Trophoblast cell (in vitro differentiated cells and primary cell): ENCODE results near the gene FXYD6.

Experiments
- DNase-seq, 2 donors: peaks; one replicate each; pipeline ENCODE4 v3.0.0-alpha.2; 2016
- H2AFZ ChIP-seq: 2 replicates; pipeline ENCODE4 v1.6.1; 2013; ENCODE audit warnings: low read length, moderate library complexity, mild to moderate bottlenecking; ENCODE audit not compliant: insufficient read depth, poor library complexity
- H2AK5ac ChIP-seq: 2 replicates; pipeline ENCODE4 v1.6.1; 2013; ENCODE audit warnings: mild to moderate bottlenecking, low read length
- H2BK120ac ChIP-seq: 2 replicates; pipeline ENCODE4 v1.6.1; 2013; ENCODE audit warnings: low read length, mild to moderate bottlenecking, moderate library complexity; ENCODE audit not compliant: insufficient read depth, poor library complexity
- H2BK12ac ChIP-seq: 2 replicates; pipeline ENCODE4 v1.6.1; 2013; ENCODE audit warnings: mild to moderate bottlenecking, low read length, moderate library complexity
- H2BK5ac ChIP-seq: 2 replicates; pipeline ENCODE4 v1.6.1; 2013; ENCODE audit warnings: low read length, low read depth, moderate library complexity, mild to moderate bottlenecking; ENCODE audit not compliant: poor library complexity
- H3K14ac ChIP-seq: 2 replicates; pipeline ENCODE4 v1.6.1; 2013; ENCODE audit warnings: mild to moderate bottlenecking, low read length
- H3K18ac ChIP-seq: 2 replicates; pipeline ENCODE4 v1.6.1; 2013; ENCODE audit warnings: mild to moderate bottlenecking, low read length
- H3K23ac ChIP-seq: 2 replicates; pipeline ENCODE4 v1.6.1; 2013; ENCODE audit warnings: low read length
- H3K27ac ChIP-seq: 2 replicates; pipeline ENCODE4 v1.5.1; 2013; ENCODE audit warnings: low read depth, mild to moderate bottlenecking, inconsistent platforms, low read length, moderate library complexity
- H3K27me3 ChIP-seq: 2 replicates; pipeline ENCODE4 v1.6.1; 2013; ENCODE audit warnings: inconsistent platforms, mild to moderate bottlenecking, low read length, moderate library complexity; ENCODE audit not compliant: insufficient read depth
- H3K36me3 ChIP-seq, 2 experiments: 1 replicate in 1 of 2; 2 replicates in 1 of 2; pipeline ENCODE4 v1.6.1; 2013; ENCODE audit warnings: low read length in 2 of 2, mild to moderate bottlenecking in 2 of 2, moderate library complexity in 1 of 2; ENCODE audit not compliant: insufficient read depth in 2 of 2, control insufficient read depth in 1 of 2
- H3K4ac ChIP-seq: 2 replicates; pipeline ENCODE4 v1.6.1; 2013; ENCODE audit warnings: low read depth, mild to moderate bottlenecking, low read length, moderate library complexity
- H3K4me1 ChIP-seq, 2 experiments: 1 replicate in 1 of 2; 2 replicates in 1 of 2; pipeline ENCODE4 v1.6.1; 2013; ENCODE audit warnings: low read length in 2 of 2, mild to moderate bottlenecking in 2 of 2, moderate library complexity in 1 of 2; ENCODE audit not compliant: insufficient read depth in 2 of 2, control insufficient read depth in 1 of 2
- H3K4me2 ChIP-seq: 2 replicates; pipeline ENCODE4 v1.6.1; 2013; ENCODE audit warnings: inconsistent platforms, mild to moderate bottlenecking, low read length, moderate library complexity
- H3K4me3 ChIP-seq: 2 replicates; pipeline ENCODE4 v1.5.1; 2013; ENCODE audit warnings: mild to moderate bottlenecking, low read depth, low read length, inconsistent platforms
- H3K79me1 ChIP-seq: one replicate; pipeline ENCODE4 v1.6.1; 2013; ENCODE audit warnings: low read length
- H3K79me2 ChIP-seq: 2 replicates; pipeline ENCODE4 v1.6.1; 2013; ENCODE audit warnings: low read length, mild to moderate bottlenecking; ENCODE audit not compliant: control insufficient read depth, insufficient read depth, poor library complexity
- H3K9ac ChIP-seq: 2 replicates; pipeline ENCODE4 v1.6.1; 2013; ENCODE audit warnings: mild to moderate bottlenecking, low read length
- H3K9me3 ChIP-seq: 2 replicates; pipeline ENCODE4 v1.6.1; 2013; ENCODE audit warnings: low read depth, mild to moderate bottlenecking, control low read depth, inconsistent platforms, low read length; ENCODE audit not compliant: insufficient read depth
- H4K12ac ChIP-seq: 2 replicates; pipeline ENCODE4 v1.6.1; 2013; ENCODE audit warnings: low read depth, mild to moderate bottlenecking, low read length, moderate library complexity
- H4K8ac ChIP-seq: 2 replicates; pipeline ENCODE4 v1.6.1; 2013; ENCODE audit warnings: low read depth, mild to moderate bottlenecking, low read length, moderate library complexity
- H4K91ac ChIP-seq: one replicate; pipeline ENCODE4 v1.6.1; 2013; ENCODE audit warnings: low read depth, mild to moderate bottlenecking, low read length, moderate library complexity
- WGBS: extraction: QIAGEN DNeasy Blood & Tissue Kit; methylation state at CpG from one replicate; pipeline ENCODE4 v1.1.7; 2013; ENCODE audit warnings: missing lambda C conversion rate; ENCODE audit not compliant: insufficient read length, insufficient coverage; ENCODE audit errors: extremely low coverage; 5-methylcytosine and 5-hydroxymethylcytosine counted together

Gene FXYD6

GRCh38 chr11:117830674-117831351, 45.6 kb downstream of the FXYD6 start:
- Histone ChIP-seq H3K4me3 (no peak overlapping the region), H3K4ac (no peak overlapping the region), H2AFZ (no peak overlapping the region), H3K4me2 (no peak overlapping the region), H4K12ac (no peak overlapping the region), H3K79me2 (no peaks in the 10 kb centered on the region), H2BK5ac (no peak overlapping the region), H4K91ac (no peak overlapping the region), H3K27me3 (no peaks in the 10 kb centered on the region), H2BK12ac (no peak overlapping the region), H4K8ac (no peak overlapping the region), H2AK5ac (no peak overlapping the region), H3K9ac (no peak overlapping the region), H3K4me1 (peaks cover 8 to 9% of the 10 kb centered on the region in 2 experiments), H2BK120ac (no peak overlapping the region), H3K27ac (no peak overlapping the region), H3K79me1 (no peaks in the 10 kb centered on the region), H3K23ac (no peak overlapping the region), H3K36me3 (no peaks in the 10 kb centered on the region), H3K14ac (no peak overlapping the region), H3K9me3 (peaks cover 2% of the 10 kb centered on the region), H3K18ac (no peak overlapping the region)
- WGBS: no CpG with 5 or more reads among the region's 6 CpGs
- DNase-seq: no peak

GRCh38 chr11:117830072-117830471, 46.4 kb downstream of the FXYD6 start:
- Histone ChIP-seq H3K36me3 (no peaks in the 10 kb centered on the region), H3K79me2 (no peaks in the 10 kb centered on the region)

GRCh38 chr11:117829369-117829725, 47.1 kb downstream of the FXYD6 start:
- no peak for DNase-seq
- Histone ChIP-seq H2BK120ac (no peak overlapping the region), H3K9me3 (peaks cover 2% of the 10 kb centered on the region), H2BK5ac (no peak overlapping the region), H2AFZ (no peak overlapping the region), H3K4me3 (no peak overlapping the region), H4K91ac (no peak overlapping the region), H3K79me1 (no peaks in the 10 kb centered on the region), H3K79me2 (no peaks in the 10 kb centered on the region), H2AK5ac (no peak overlapping the region), H3K4ac (no peak overlapping the region), H3K23ac (no peak overlapping the region), H3K27me3 (no peaks in the 10 kb centered on the region), H4K8ac (no peak overlapping the region), H3K14ac (no peak overlapping the region), H3K36me3 (no peaks in the 10 kb centered on the region), H2BK12ac (no peak overlapping the region), H3K27ac (no peak overlapping the region), H4K12ac (no peak overlapping the region), H3K18ac (no peak overlapping the region), H3K9ac (no peak overlapping the region), H3K4me1 (peaks cover 8 to 9% of the 10 kb centered on the region in 2 experiments), H3K4me2 (no peak overlapping the region)
- no CpG with 5 or more reads among the region's 7 CpGs for WGBS

More at GRCh38 chr11:117830072-117830471, 46.4 kb downstream of the FXYD6 start:
- no peak overlapping the region for H2BK12ac ChIP-seq
- H3K4me3 ChIP-seq: no peak overlapping the region
- H4K8ac ChIP-seq: no peak overlapping the region
- peaks cover 8 to 9% of the 10 kb centered on the region in 2 experiments for H3K4me1 ChIP-seq
- H3K79me1 ChIP-seq: no peaks in the 10 kb centered on the region
- WGBS: no CpG with 5 or more reads among the region's 14 CpGs
- no peak overlapping the region for H4K91ac ChIP-seq
- no peak overlapping the region for H3K14ac ChIP-seq
- no peak overlapping the region for H3K27ac ChIP-seq
- H2AFZ ChIP-seq: no peak overlapping the region
- no peak overlapping the region for H3K23ac ChIP-seq
- H3K9me3 ChIP-seq: peaks cover 2% of the 10 kb centered on the region
- no peak overlapping the region for H3K4me2 ChIP-seq
- DNase-seq: no peak
- H2AK5ac ChIP-seq: no peak overlapping the region
- no peak overlapping the region for H3K18ac ChIP-seq
- H2BK5ac ChIP-seq: no peak overlapping the region
- no peak overlapping the region for H2BK120ac ChIP-seq
- H3K9ac ChIP-seq: no peak overlapping the region
- no peak overlapping the region for H4K12ac ChIP-seq
- no peak overlapping the region for H3K4ac ChIP-seq
- H3K27me3 ChIP-seq: no peaks in the 10 kb centered on the region

- Histone ChIP-seq H2BK120ac (no peak overlapping the region), H3K79me2 (no peaks in the 10 kb centered on the region), H3K4me3 (no peak overlapping the region), H3K4me1 (peaks cover 8 to 9% of the 10 kb centered on the region in 2 experiments), H3K9ac (no peak overlapping the region), H2AK5ac (no peak overlapping the region), H3K36me3 (no peaks in the 10 kb centered on the region), H3K27me3 (no peaks in the 10 kb centered on the region), H3K79me1 (no peaks in the 10 kb centered on the region), H3K27ac (no peak overlapping the region), H3K4me2 (no peak overlapping the region), H2BK12ac (no peak overlapping the region), H3K9me3 (peaks cover 2% of the 10 kb centered on the region), H4K12ac (no peak overlapping the region), H4K8ac (no peak overlapping the region), H2BK5ac (no peak overlapping the region), H3K18ac (no peak overlapping the region), H4K91ac (no peak overlapping the region), H3K14ac (no peak overlapping the region), H3K23ac (no peak overlapping the region), H2AFZ (no peak overlapping the region), H3K4ac (no peak overlapping the region)
- DNase-seq: peak in 1 of 2 donors; percentile 40
- no CpG with 5 or more reads among the region's 16 CpGs for WGBS
These were observed 47.7 kb downstream of the FXYD6 start for GRCh38 chr11:117828611-117829368.
